GM18909 (cell line): ENCODE results near the gene MSI2.
"Not testable (repeated sequence)": the region's sequence is repeated elsewhere in the genome, so short reads cannot be mapped to it uniquely, and the experiment has no call there.

Experiments
- ATAC-seq: cut with Tn5 transposase; IDR thresholded peaks from one replicate; pipeline ENCODE4 v1.9.1; 2021; ENCODE audit warnings: mild to moderate bottlenecking; ENCODE audit not compliant: unreplicated experiment, poor library complexity

Gene MSI2

GRCh38 chr17:57288773-57289121 lies 32.4 kb downstream of the MSI2 start:
- no peak for ATAC-seq

DNA sequence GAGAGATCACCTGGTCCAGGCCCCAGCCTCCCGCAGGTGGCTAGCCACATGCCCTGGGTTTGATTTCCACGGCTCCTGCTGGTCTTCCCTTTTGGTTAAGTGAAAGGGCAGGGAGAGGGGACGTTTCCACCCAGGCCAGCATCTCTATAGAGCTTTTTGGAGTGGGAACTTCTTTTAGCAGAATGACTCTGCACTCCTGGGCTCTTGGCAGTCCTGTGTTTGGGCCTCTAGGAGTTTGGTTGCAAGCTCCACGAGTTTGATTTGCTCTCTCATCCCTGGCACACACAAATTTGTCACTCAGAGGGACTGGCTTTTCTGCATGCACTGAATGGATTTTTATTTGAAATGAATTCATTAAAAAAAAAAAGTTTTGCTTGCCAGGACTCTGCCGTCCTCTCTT lies 32.8 kb downstream of the MSI2 start:
- ATAC-seq: no peak

DNA sequence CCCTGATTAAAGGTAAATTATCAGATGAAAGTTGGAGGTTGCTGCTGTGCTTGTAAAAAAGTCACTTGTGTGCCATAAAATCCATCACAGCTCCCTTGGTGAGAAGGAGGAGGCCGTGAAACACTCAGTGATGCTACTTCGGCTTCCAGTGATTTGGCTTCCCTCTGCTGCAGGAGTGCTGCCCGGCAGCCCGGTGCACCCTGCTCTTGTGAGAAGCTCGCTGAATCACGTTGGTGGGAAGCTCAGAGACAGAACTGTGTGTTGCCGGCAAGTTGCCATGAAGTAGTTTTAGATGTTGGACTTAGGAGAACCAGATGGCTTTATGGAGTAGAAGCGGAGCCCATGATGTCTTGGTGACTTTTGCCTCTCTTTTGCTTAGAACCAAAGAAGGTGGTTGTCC lies 33.3 kb downstream of the MSI2 start:
- no peak for ATAC-seq

DNA sequence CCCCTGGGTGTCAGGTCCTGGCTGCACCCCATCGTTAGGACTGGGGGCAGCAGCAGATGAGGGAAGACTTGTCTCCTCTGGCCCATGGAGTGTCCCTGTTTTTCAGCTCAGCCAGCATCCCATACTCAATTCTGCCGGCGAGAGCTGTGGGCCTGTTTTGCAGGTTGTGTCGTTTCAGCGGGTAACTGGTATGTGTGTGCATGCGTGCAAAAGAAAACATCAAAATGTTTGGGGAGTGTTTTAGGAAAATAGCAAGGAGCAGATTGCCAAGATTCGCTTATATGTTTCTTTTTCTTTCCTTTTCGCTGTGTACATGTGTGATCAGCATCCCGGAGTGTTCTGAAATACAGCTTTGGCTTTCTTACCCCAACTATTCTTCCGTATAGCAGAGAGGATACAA lies 34.7 kb downstream of the MSI2 start:
- ATAC-seq: no peak

DNA sequence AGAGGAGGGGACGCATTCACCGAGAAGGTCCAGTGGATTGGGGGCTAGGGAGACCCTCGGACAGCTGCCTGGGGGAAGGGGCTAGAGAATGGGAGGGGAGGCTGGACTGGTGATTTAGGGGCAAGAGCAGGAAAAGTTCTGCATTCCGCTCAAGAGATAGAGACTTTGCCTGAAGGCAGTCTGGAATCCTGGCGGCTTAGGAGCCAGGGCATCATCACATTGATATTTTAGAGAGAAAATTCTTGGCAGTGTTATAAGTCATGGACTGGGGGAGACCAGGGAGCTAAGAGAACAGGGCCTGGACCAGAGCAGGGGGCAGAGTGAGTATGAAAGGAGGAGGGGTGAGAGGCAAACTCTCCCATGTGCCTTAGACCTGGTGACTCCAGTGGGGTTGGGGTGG lies 35.8 kb downstream of the MSI2 start:
- no peak for ATAC-seq

GRCh38 chr17:57293077-57293476 lies 36.8 kb downstream of the MSI2 start:
- no peak for ATAC-seq

DNA sequence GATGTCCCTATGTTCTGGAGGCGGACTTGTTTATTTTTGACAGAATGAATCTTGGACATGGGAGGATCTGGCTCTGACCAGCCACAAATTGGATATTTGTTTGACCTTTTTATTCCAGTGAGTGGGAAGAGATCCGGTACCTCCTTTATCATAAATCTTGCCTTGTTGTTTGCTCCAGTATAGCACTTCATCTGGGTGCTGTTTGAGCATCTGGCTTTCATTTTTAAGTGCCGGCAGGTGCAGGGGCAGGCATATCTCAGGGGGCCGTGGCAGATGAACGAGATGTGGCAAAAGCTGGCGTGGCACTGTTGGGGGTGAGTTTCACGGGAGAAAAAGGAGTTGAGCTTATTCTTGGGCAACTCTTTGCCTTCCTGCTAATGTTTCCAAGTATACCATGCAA lies 37.8 kb downstream of the MSI2 start:
- ATAC-seq: no peak

DNA sequence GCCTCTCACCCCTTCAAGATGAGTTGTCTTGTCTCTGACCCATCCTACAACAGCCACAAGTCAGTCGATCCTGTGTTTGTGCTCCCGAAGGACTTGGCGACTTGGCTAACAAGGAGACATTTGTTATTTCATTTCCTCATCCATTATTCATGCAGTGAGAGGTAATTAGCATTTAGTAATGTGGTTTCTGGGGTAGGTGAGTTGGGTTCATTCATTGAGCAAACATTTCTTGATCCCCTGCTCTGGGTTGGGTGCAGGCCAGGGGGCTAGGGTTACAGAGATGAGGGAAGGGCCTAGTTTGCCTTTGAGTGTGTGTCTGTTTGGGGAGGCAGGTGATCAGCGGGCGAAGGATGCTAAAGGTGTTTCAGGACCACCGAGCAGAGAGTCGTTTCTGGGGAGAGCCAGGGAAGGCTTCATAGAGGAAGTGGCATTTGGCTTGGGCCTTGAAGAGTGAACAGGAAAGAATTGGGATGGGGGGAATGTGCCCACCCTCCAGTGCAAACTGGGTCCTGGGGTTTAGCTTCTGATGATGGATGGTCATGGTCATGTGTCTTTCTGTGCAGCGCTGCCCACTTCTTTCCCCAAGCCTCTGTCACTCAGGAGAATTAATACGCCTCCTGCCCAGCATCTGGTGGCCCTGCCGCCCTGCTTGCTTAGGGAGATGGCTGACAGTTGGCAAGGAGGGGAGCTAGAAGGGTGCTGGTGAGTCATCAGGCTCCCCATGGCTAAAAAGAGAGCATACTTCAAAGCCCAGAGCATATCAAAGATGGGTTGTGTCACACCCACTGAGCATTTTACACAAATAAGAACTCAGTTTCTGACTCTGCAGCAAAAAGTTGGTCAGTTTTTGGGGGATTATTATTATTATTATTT lies 38.5 kb downstream of the MSI2 start:
- ATAC-seq: no peak

- no peak for ATAC-seq
Measured at GRCh38 chr17:57295526-57296023, 39.3 kb downstream of the MSI2 start.

- ATAC-seq: no peak
Measured at GRCh38 chr17:57296231-57296630, 39.9 kb downstream of the MSI2 start.

GRCh38 chr17:57299176-57299575 lies 42.9 kb downstream of the MSI2 start:
- ATAC-seq: no peak

DNA sequence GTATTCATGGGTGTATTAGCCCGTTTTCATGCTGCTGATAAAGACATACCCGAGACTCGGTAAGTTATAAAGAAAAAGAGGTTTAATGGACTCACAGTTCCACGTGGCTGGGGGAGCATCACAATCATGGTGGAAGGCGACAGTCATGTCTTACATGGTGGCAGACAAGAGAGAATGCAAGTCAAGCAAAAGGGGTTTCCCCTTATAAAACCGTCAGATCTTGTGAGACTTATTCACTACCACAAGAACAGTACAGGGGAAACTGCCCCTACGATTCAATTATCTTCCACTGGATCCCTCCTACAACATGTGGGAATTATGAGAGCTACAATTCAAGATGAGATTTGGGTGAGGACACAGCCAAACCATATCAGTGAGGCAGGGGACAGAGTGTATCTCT lies 44.3 kb downstream of the MSI2 start:
- not testable (repeated sequence) for ATAC-seq

DNA sequence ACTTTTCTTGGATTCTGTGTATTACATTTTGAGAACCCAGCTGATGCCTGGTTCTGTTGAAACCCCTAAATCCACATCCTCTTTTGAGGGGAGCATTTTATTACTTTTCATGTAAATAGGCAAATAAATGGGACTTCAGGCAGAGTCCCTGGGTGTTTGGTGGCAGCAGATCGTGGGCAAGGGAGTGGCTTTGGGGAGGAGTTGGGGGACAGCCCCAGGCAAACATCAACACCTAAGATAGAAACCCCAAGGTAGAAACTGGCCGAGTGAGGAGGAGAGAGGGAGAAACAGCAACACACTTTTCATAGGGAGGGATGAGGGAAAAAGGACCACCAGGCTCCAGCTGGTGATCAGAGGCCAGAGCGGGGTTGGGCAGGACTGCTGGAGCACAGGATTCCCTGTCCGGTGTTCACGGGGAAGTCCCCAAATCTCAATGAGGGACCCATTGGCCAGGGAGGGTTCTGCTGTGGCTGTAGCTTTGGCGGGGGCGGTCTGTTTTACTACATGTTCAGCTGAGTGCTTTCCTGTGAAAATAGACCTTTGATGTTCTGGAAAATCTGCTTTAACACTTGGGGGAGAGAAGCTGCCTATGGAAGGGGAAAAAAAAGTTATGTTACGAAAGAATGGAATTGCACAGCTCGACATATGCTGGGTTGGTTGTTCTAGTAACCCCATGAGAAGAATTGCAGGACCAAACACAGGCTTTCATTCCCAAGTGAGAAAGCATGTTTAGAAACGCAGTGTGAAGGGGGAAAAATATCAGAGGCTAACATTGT lies 46.6 kb downstream of the MSI2 start:
- no peak for ATAC-seq

DNA sequence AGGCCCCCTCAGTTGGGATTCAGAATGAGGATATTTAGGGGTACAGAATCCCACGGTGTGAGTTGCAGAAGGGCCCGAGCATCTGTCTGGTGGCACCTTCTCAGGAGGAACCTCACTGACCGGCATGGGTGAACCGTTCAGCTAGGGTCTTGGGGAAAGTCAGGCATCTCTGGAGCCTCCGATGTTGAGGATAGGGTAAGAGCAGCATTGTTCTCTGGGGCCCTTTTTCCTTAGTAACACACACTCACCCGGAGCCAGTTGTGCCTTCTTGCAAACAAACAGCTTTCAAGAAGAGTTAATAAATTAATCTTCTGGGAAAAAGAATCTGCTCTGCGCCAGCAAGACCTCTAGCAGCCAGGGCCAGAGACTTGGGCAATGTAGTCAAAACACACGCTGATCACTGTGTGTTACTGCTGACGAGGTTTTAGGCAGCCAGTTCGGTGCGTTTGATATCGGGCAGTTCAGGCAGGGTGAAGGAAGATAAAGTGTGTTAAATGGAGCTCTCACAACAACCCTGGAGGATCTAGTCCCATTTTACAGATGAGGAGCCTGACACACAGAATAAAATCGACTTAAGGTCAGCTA lies 48.9 kb downstream of the MSI2 start:
- ATAC-seq: no peak

DNA sequence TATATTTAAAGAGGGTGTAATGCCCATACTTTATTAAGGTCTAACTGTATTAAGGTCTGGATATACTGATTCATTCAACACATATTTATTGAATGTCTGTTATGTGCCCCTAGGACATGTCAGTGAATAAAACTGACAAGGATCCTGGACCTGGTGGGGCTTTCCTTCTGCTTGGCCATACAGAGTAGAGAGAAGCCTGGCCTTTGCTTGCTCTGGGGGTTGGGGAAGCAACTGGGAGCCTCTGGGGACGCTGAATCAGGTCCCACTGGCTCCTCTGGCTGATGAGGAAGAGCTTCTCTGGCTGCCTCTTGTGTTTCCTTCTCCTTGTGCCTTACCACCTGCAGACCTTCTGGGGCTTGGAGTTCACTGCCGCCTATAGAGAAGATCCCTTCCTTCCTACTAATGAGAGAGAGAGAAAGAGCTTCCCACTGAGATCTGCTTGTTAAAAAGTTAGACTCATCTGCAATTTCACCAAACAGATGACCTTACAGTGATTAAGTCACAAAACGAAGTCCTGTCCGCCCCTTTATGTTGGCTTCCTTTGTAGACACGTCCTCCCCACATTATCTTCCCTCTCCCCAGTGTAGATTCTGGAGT lies 49.7 kb downstream of the MSI2 start:
- ATAC-seq: no peak

DNA sequence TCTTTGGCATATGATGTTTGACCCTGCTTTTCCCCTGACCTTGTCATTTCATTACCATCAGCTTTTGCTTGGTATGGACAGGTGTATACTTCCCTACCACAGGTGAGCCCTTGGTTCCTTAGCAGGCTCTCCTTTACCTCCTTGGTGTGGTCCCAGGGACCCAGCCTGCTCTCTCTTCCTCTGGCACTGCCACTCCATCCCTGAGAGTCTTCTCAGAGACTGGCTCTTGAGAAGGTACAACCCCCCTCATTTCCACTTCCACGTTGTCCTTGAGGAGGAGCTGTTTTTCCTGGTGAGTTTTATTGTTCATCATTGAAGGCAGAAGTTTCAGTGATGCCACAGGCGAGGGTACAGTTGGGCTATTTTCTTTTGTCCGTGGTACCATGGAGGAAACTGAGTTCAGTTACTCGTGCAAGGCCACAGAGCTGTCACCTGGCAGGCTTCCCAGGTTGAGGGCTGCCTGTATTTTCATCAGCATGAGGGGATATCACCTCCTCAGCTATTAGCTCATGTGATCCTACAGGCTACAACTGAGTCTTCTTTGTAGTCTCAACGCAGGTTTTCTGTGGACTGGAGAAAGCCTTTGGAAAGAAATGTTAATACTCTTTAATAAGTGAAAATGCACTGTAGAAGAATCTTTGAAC lies 52.3 kb downstream of the MSI2 start:
- no peak for ATAC-seq

- ATAC-seq: no peak
Measured at GRCh38 chr17:57309479-57309878, 53.2 kb downstream of the MSI2 start.

- ATAC-seq: no peak
Measured at GRCh38 chr17:57311281-57312216, 55.2 kb downstream of the MSI2 start.

DNA sequence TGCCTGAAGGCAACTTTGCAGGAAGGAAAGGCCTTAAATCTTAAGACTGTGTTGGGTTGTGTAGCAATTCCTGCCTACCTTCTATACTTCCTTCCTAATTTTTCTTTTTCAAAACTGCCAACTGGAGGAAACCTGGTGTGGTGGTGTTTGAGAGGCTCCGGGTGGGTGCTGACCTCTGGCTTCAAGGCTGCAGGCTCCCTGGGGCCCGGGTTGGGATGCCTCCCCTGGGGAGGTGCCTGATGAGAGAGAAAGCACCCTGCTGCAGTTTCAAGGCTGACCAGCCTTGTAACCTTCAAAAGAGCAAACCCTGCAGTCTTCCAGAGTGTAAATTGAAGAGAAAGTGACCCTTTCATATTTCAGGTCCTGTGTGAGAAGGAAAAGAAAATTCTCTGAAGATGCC lies 55.9 kb downstream of the MSI2 start:
- no peak for ATAC-seq
